Mononuclear cell (primary cell): ENCODE data around the gene B3GALT4. TPM values are rescaled to one million over a fixed set of nuclear protein-coding genes. Genes with fewer than 3 reads are reported as not detected.

Experiments used
- total RNA-seq: library from RNA; depleted of rRNA; stranded (reverse); fragments of >200 nt; gene quantifications from one replicate; pipeline ENCODE4 v1.2.3, GENCODE V29; 2012

B3GALT4 gene
- total RNA-seq, 1 donor, result 11.1 TPM

Other genes starting within 250 kb of the B3GALT4 start
- 271 TPM for gene HLA-DPA1, start 203.5 kb upstream of the B3GALT4 start, total RNA-seq
- gene HLA-DPB1, start 201.1 kb upstream of the B3GALT4 start, total RNA-seq, result 166 TPM
- gene COL11A2, start 84.7 kb upstream of the B3GALT4 start, total RNA-seq, result 0.63 TPM
- gene RXRB, start 76.5 kb upstream of the B3GALT4 start, total RNA-seq, result 11.3 TPM
- gene SLC39A7, start 76.3 kb upstream of the B3GALT4 start, total RNA-seq, result 10.7 TPM
- gene HSD17B8, start 72.5 kb upstream of the B3GALT4 start, total RNA-seq, result 6.4 TPM
- 11.4 TPM for gene RING1, start 68.6 kb upstream of the B3GALT4 start, total RNA-seq
- gene VPS52, start 5.2 kb upstream of the B3GALT4 start, total RNA-seq, result 27.8 TPM
- gene RPS18, start 5.0 kb upstream of the B3GALT4 start, total RNA-seq, result 4,638 TPM
- gene WDR46, start 12.1 kb downstream of the B3GALT4 start, total RNA-seq, result 19.4 TPM
- 11.1 TPM for gene PFDN6, start 12.5 kb downstream of the B3GALT4 start, total RNA-seq
- gene RGL2, start 21.8 kb downstream of the B3GALT4 start, total RNA-seq, result 14.7 TPM
- gene TAPBP, start 37.0 kb downstream of the B3GALT4 start, total RNA-seq, result 188 TPM
- gene ZBTB22, start 40.6 kb downstream of the B3GALT4 start, total RNA-seq, result 12.6 TPM
- gene DAXX, start 45.8 kb downstream of the B3GALT4 start, total RNA-seq, result 15.2 TPM
- gene KIFC1, start 114.7 kb downstream of the B3GALT4 start, total RNA-seq, result 0.94 TPM
- gene PHF1, start 133.9 kb downstream of the B3GALT4 start, total RNA-seq, result 78.5 TPM
- gene CUTA, start 141.0 kb downstream of the B3GALT4 start, total RNA-seq, result 66.3 TPM
- 10.5 TPM for gene SYNGAP1, start 142.9 kb downstream of the B3GALT4 start, total RNA-seq
- 3.5 TPM for gene ZBTB9, start 177.5 kb downstream of the B3GALT4 start, total RNA-seq